Neutrophil (primary cell): Measurements from ENCODE around the gene NUP88.

ENCODE experiments used
- H3K27ac ChIP-seq: fragments of 200-600 bp; sonication (generic); 2 replicates; pipeline ENCODE4 v1.5.1; 2016; ENCODE audit warnings: mild to moderate bottlenecking, moderate library complexity
- H3K27me3 ChIP-seq: fragments of 200-600 bp; sonication (generic); 2 replicates; pipeline ENCODE4 v1.6.0; 2016; ENCODE audit warnings: mild to moderate bottlenecking
- H3K36me3 ChIP-seq: fragments of 200-600 bp; sonication (generic); 2 replicates; pipeline ENCODE4 v1.5.1; 2017
- H3K4me1 ChIP-seq, 2 experiments: fragments of 200-600 bp in 1 of 2; sonication (generic) in 1 of 2; 1 replicate in 1 of 2; 2 replicates in 1 of 2; pipeline versions ENCODE4 v1.5.1 to v1.6.1; 2013 to 2016; ENCODE audit warnings: low read depth in 1 of 2, low read length in 1 of 2, mild to moderate bottlenecking in 1 of 2, moderate library complexity in 1 of 2; ENCODE audit not compliant: control insufficient read depth in 1 of 2, insufficient read depth in 1 of 2
- H3K4me3 ChIP-seq, 2 experiments: fragments of 200-600 bp in 1 of 2; sonication (generic) in 1 of 2; 1 replicate in 1 of 2; 2 replicates in 1 of 2; pipeline ENCODE4 v1.5.1; 2013 to 2016; ENCODE audit warnings: low read depth in 1 of 2, low read length in 1 of 2, mild to moderate bottlenecking in 1 of 2, moderate library complexity in 1 of 2
- H3K9me3 ChIP-seq: fragments of 200-600 bp; sonication (generic); 2 replicates; pipeline ENCODE4 v1.5.1; 2016
- TF ChIP-seq, protein P1 (sequence below): fragments of 200-600 bp; sonication (generic); IDR thresholded peaks from 2 replicates; pipeline ENCODE4 v1.5.1; 2016; ENCODE audit warnings: antibody characterized with exemption

Gene NUP88

GRCh38 chr17:5365831-5366230 is 53.6 kb downstream of the NUP88 start:
- Histone ChIP-seq H3K4me1 (no peaks in the 10 kb centered on the region), H3K27ac (no peak overlapping the region), H3K27me3 (no peaks in the 10 kb centered on the region), H3K4me3 (no peak overlapping the region), H3K36me3 (peaks cover 86% of the 10 kb centered on the region), H3K9me3 (no peaks in the 10 kb centered on the region)
- TF ChIP-seq, protein P1, sequence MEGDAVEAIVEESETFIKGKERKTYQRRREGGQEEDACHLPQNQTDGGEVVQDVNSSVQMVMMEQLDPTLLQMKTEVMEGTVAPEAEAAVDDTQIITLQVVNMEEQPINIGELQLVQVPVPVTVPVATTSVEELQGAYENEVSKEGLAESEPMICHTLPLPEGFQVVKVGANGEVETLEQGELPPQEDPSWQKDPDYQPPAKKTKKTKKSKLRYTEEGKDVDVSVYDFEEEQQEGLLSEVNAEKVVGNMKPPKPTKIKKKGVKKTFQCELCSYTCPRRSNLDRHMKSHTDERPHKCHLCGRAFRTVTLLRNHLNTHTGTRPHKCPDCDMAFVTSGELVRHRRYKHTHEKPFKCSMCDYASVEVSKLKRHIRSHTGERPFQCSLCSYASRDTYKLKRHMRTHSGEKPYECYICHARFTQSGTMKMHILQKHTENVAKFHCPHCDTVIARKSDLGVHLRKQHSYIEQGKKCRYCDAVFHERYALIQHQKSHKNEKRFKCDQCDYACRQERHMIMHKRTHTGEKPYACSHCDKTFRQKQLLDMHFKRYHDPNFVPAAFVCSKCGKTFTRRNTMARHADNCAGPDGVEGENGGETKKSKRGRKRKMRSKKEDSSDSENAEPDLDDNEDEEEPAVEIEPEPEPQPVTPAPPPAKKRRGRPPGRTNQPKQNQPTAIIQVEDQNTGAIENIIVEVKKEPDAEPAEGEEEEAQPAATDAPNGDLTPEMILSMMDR: no peak

- Histone ChIP-seq H3K27me3 (no peaks in the 10 kb centered on the region), H3K9me3 (no peaks in the 10 kb centered on the region), H3K4me1 (no peaks in the 10 kb centered on the region), H3K27ac (no peak overlapping the region), H3K4me3 (no peak overlapping the region), H3K36me3 (peaks cover 88% of the 10 kb centered on the region)
- TF ChIP-seq, protein P1: no peak
These were observed 54.8 kb downstream of the NUP88 start for GRCh38 chr17:5364696-5365095.

DNA sequence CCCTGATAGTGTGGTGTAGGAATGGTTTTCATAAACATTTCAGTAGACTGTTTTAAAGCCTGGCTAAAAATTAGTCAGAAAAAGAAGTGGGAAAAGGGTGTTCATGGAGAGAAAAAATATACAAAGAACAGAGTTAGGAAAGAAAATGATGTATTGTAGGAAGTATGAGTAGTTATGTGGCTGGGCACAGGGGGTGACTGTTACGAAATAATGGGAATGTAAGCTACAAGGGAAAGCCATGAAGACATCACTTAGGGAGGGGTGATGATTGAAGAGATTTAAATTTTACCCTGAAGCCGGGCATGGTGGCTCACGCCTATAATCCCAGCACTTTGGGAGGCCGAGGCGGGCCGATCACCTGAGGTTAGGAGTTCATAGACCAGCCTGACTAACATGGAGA is 55.3 kb downstream of the NUP88 start:
- Histone ChIP-seq H3K27ac (no peak overlapping the region), H3K36me3 (peaks cover 89% of the 10 kb centered on the region), H3K4me1 (no peaks in the 10 kb centered on the region), H3K27me3 (no peaks in the 10 kb centered on the region), H3K4me3 (no peak overlapping the region), H3K9me3 (no peaks in the 10 kb centered on the region)
- TF ChIP-seq, protein P1: no peak

DNA sequence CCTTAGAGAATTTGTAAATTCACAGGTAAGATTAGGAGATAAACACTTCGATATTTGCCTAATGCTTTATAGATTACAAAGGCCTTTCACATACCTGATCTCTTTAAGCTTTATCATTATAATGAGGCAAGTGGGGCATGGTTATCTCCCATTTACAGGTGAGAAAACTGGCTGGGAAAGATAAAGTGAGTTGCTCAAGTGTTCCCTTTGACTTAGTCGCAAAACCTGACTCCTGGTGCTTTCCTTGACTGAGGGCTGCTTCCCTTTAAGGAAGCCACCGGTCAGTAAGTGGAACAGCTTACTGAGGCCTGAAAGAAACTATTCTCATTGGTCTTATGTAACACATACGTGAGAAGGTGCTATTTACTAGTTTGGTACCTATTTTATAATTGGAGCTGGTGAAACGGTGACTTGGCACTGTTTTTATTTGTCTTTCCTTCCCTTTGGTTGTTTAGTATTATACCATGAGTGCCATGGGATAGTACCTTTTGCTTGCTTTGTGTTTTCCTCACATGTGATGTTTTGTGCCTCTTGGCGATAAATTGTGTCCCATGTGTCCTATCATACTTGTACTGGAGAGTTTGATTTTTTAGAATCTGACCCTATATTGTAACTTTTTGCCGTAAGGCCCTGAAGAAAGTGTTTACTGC is 57.2 kb downstream of the NUP88 start:
- H3K4me3 ChIP-seq: no peak overlapping the region
- TF ChIP-seq, protein P1: no peak

GRCh38 chr17:5361426-5361825 is 58.0 kb downstream of the NUP88 start:
- H3K36me3 ChIP-seq: peaks cover 90% of the 10 kb centered on the region

More for the DNA sequence above, 57.2 kb downstream of the NUP88 start:
- H3K9me3 ChIP-seq: no peaks in the 10 kb centered on the region
- H3K27me3 ChIP-seq: no peaks in the 10 kb centered on the region
- peaks cover 89% of the 10 kb centered on the region for H3K36me3 ChIP-seq
- H3K4me1 ChIP-seq: no peaks in the 10 kb centered on the region
- no peak overlapping the region for H3K27ac ChIP-seq

More at GRCh38 chr17:5361426-5361825, 58.0 kb downstream of the NUP88 start:
- Histone ChIP-seq H3K27ac (no peak overlapping the region), H3K4me1 (no peaks in the 10 kb centered on the region), H3K27me3 (no peaks in the 10 kb centered on the region), H3K4me3 (no peak overlapping the region), H3K9me3 (no peaks in the 10 kb centered on the region)
- TF ChIP-seq, protein P1: no peak
